ENCODE data around the gene REXO2.

Gene REXO2

DNA sequence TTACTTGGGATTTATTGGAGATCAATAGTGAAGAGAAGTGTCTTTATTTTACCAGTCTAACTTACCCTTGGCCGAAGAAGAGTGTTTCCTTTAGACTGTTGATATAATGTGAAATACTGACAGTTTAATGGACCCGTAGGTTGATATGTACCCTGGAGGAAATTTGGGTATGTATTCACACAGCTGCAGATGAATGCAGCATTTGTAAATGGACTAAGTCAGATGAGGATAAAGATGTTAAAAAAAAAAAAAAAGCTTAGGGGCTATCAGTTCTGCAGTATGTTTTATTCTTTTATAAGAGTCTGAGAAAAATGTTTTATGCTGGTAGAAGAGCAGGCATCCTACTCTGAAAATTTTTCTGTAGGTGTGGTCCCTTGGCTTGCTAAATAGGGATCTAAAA, 2.7 kb downstream of the REXO2 start:
- DNase-seq: no peak

GRCh38 chr11:114442536-114442935, 3.3 kb downstream of the REXO2 start:
- DNase-seq: no peak

- no peak for DNase-seq
Measured at GRCh38 chr11:114447444-114447843, 8.2 kb downstream of the REXO2 start.

- no peak for DNase-seq
Measured at GRCh38 chr11:114447892-114448291, 8.6 kb downstream of the REXO2 start.

DNA sequence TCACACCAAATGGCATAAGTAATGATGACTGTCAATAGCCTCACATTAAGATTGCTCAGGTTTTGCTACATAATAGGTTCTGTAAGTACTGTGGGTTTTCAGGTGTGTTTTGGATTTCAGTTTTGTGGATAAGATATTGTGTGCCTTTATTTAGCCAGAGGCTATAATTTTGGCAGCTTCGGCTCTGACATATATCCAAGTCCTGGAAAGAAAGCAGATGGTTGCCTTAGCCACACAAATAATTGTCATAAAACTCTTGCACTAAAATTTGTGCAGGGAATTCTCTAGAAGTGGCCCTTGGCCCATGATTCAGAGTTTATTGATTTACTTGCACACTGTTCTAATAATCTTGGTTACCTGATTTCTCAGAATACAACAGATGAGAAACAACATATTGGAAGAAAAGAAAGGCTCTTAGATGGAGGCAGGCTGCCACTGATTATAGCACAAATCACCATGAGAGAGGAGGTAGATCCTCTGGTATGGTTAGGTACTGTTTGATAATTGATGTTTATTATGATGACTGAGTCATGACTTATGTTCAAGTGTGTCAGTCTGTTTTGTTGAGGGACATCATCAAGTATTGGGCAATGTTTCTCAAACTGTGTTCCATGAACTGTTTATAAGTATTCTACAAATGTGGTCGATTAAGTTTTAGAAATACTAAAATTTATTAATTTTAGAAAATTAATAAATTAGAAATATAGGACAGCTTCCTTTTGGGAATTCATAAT, 9.6 kb downstream of the REXO2 start:
- no peak for DNase-seq

GRCh38 chr11:114449845-114450244, 10.6 kb downstream of the REXO2 start:
- no peak for DNase-seq

DNA sequence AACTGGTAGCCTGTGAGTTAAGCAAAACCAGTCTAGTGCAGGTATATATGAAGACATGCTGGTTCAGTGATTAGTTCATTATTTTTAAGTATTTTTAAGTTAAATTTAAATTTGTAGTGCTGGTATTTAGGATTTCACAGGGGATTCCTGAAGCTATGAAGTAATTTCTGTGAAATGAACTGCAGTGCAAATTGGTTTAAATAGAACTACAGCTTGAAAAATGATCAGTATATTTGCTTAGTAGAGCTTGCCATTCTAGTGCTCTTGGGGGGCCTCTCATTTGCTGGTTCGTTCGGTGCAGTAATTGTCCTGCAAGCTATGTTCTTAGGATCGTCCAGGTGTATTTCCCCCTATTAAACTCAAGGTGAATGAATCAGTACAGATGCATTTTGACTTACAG, 13.1 kb downstream of the REXO2 start:
- no peak for DNase-seq

DNA sequence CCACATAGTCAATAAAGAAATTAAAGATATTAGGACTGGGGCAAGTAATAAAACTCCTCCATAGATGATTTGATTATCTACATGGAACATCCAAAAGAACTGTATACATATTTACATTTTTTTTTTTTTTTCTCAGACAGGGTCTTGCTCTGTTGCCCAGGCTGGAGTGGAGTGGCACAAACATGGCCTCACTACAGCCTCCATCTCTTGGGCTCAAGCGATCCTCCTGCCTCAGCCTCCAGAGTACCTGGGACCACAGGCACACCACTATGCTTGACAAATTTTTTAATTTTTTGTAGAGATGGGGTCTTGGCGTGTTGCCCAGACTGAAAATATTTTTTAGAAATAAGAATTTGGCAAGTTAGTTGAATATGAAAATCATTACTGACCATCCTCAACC, 24.7 kb downstream of the REXO2 start:
- DNase-seq: no peak

DNA sequence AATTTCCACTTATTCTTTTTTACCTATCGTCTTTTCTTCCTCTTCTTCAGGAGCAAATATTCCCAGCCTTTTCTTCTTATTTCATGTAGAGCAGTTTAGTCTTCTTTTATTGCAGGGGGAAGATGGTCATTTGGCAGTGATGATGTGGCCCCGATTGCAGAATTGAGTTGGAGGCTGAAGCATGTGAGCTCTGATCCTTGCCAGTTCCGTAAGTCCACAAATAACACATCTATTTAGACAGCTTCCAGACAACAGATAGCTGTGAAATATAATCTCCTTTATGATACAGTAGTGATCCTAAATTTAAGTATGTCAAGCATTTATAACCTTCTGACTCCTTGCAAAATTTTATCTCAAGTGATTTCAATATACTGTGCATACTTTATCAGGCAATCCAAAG, 27.5 kb downstream of the REXO2 start:
- no peak for DNase-seq

GRCh38 chr11:114472661-114473060, 33.4 kb downstream of the REXO2 start:
- no peak for DNase-seq

- no peak for DNase-seq
Measured at GRCh38 chr11:114478001-114478410, 38.7 kb downstream of the REXO2 start.

- no peak for DNase-seq
Measured at GRCh38 chr11:114478768-114479167, 39.5 kb downstream of the REXO2 start.

DNA sequence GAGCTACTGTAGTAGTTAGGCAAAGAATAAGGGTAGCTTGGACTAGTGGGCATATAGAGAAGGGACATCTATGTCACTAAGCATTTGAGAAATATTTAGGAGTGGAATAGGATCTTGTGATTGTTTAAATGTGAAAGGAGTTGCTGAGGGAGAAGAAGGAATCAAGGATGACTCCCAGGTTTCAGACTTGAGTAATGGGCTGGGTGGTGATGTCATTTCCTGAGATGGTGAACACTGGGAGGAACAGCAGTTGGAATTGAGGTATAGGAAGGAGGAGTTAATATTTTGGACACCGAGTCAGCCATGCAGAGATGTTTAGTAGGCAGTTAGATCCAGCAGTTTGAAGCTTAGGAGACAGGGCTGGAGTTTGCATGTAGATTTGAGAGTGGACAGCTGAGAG, 40.1 kb downstream of the REXO2 start:
- no peak for DNase-seq

- DNase-seq: no peak
Measured at GRCh38 chr11:114482114-114482513, 42.8 kb downstream of the REXO2 start.

DNA sequence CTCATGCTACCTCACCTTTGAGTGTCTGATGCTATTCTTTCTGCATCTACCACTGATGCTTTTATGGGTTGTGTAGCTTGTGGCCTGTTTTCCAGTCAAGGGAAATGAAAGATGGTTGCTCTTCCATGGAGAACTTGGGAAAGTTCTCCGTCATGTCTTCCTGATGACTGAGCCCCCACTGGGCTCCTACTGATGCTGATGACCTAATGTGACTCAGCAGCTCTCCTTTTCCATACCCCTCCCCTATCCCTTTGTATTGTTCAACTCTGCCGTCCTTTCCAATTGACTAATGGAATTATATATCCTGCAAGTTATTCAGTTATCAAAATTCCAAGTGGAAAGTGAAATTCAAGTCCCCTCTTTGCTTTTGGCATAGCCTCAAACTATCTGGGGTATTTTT, 44.7 kb downstream of the REXO2 start:
- DNase-seq: no peak

DNA sequence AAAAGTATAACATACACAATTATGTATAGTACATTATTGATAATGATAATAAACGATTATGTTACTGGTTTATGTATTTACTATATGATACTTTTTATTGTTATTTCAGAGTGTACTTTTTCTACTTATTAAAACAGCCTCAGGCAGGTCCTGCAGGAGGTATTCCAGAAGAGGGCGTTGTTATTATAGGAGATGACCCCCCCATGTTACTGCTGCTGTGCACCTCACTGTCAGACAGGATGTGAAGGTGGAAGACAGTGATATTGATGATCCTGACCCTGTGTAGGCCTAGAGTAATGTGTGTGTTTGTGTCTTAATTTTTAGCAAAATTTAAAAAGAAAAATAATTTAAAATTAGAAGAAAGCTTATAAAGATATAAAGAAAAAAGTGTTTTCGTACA, 57.6 kb downstream of the REXO2 start:
- DNase-seq: no peak

DNA sequence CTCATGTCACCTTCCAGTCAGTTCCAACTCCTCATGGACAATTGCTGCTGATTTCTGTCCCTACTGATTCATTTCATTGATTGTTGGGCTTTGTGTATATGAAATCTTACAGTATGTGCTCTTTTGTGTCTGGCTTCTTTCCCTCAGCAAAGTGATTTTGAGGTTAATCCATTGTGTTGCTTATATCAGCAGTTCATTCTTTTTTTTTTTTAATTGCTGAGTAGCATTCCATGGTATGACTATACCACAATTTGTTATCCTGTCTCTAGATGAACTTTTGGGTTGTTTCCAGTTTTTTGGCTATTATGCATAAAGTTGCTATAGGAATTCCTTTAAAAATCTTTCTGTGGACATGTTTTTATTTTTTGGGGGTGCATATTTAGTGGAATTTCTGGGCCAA, 60.5 kb downstream of the REXO2 start:
- DNase-seq: no peak
